GM19467 (cell line): ENCODE data around the gene ERMARD.

Source experiments
- ATAC-seq: cut with Tn5 transposase; IDR thresholded peaks from one replicate; pipeline ENCODE4 v1.9.1; 2021; ENCODE audit warnings: mild to moderate bottlenecking, moderate library complexity; ENCODE audit not compliant: unreplicated experiment

The ERMARD gene

DNA sequence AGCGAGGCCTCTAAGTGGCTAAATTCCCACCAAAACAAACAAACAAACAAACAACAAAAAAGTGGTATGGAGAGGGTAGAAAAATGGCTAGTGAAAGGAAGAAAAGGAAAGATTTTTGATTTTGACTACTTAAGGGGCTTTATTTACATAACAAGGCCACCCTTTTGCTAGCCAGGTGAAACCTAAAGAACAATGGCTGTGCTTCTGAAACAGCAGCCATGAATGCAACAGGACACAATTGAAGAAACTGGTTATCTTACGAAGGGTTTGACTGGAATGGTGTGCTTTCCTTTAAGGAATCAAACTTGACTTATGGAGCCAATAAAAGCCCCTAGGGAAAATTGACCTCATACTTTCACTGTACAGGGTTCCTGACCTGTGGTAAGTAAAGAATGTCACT, 68.9 kb downstream of the ERMARD start:
- ATAC-seq: no peak

DNA sequence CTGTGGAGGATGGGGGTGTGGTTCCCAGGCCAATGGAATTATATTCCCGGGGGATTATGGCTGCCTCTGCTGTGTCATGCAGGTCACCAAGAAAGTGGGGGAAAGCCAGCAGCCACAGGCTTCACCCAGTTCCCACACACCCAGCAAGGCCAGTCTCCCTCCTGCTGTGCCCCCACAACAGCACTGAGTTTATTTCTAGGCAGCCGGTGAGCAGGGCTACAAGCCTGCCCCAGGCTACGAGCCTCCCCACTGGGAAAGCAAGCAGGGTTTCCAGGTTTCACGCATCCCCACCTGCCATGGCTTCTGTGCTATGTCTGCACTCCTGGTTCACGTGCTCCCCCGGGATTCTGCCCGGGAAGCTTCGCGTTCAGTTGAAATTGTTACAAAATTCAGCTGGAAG, 72.6 kb downstream of the ERMARD start:
- ATAC-seq: no peak

DNA sequence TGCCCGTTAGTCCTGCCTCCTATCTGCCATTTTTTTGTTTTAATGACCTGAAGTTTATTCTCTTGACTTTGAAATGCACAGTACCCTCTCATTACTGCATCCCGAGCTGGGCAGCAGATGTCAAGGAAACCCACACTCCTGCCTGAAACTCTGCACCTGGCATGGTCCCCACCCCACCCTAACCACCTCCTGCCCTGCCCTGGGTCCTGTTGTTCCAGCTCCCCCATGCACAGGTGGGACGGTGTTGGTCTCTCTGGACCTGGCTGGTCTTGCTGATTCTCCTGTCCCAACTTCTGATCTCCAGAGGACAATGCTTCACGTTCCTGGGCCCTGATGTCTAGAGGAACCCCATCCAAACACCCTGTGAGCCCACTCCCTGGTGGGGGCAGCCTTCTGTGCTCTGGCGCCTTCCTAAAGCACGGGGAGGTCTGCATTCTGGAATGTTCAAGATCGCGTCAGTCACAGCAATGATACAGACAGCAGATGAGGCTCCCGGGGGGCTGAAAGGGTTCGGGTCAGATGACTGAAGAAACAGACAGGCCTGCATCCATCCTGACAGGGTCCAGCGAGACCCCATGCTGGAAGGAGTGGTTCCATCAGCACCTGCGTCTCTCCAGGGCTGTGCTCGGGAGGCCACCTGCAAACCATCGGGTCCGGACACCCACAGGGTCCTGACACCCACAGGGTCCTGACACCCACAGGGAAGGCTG, 73.6 kb downstream of the ERMARD start:
- ATAC-seq: no peak

DNA sequence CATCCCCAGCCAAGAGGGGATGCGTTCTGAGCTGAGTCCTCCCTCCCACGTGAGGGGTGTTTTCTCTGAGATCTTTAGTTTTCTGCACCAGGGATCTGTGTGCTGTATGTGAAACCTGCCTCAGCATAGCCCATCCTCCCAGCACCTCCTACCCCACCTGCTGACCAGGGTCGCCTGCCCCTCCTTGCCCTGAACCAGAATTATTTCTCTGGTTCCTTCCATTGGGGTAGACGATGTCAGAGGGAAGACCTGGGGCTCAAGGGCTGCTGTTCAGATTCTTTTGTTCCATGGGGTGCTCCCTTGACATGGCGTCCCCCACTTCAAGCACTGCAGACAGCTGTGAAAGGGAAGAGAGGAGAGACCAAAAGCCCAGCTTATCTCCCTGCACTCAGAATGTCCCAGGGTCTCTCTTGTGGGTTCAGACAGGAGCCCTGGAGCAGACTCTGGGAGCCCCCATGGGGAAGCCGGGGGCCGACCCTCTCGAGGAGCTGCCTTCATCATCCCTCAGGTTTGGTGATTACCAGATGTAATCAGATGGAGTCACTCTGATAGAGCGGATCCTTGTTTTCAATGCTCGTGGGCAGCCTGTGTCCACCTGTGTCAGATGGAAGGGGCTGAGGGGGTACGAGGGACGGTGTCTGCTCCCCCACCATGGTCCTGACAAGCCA, 74.3 kb downstream of the ERMARD start:
- ATAC-seq: no peak

DNA sequence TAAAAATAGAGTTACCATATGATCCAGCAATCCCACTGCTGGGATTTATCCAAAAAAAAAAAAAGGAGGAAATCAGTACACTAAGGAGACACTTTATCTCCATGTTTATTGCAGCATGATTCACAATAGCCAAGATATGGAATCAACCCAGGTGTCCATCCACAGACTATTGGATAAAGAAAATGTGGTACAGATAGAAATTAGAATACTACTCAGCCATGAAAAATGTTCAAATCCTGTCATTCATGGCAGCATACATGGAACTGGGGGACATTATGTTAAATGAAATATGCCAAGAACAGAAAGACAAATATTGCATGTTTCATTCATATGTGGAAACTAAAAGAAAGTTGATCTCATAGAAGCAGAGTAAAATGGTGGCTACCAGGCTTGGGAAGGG, 75.3 kb downstream of the ERMARD start:
- ATAC-seq: no peak

DNA sequence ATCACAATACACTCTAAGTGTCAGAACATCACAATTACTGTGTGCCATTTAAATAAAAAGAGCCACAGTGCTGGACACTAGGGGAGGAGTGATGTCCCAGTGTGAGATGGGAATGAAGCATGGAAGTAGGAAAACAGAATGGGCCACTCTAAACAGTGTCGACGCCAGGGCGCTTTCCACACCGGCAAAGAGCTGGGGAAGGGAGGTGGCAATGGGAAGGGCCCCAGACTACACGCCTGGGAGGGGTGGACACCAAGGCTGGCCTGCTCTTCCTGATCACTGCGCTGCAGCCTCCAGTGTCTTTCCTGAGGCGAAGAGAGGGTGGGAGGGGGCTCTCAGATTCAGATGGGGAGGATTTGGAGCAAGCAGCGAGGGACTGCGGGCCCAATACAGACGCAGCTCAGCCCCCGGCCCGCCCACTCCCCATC, 75.9 kb downstream of the ERMARD start:
- no peak for ATAC-seq

DNA sequence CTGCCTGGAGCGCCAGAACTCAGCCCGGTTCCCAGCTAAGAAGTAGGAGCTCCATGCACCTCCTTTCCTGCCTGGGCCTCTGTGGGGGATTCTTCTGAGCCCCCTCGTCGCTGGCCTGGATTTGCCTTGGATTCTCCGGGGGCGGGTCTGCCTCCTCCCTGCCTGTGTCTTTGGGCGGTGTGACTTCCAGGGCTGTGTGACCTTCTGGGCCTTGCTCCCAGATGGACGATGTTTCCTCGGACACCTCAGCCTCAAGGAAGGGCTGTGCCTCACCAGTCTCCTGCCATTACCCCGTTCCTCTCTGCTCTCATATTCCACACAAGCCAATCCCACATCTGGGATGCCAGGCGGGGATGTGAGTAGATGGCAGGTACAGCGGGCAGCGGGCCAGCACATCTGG, 76.8 kb downstream of the ERMARD start:
- no peak for ATAC-seq

DNA sequence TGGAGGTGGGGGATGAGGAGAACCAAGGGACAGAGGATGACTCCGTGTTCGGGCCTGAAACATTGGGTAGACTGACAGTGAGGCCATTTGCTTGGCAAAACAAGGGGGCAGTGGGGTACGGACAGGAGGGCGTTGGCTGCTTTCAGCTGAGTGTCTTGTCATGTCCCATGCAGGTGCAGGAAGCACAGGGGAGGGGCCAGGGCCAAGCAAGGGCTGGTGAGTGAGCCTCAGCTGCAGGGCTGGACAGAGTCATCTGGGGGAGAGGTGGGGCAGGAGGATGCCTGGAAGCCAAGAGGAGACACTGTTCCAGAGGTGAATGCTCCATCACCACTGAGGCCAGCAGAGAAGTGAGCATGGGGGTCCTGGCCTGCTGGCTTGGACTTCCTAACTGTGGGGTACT, 78.4 kb downstream of the ERMARD start:
- no peak for ATAC-seq

DNA sequence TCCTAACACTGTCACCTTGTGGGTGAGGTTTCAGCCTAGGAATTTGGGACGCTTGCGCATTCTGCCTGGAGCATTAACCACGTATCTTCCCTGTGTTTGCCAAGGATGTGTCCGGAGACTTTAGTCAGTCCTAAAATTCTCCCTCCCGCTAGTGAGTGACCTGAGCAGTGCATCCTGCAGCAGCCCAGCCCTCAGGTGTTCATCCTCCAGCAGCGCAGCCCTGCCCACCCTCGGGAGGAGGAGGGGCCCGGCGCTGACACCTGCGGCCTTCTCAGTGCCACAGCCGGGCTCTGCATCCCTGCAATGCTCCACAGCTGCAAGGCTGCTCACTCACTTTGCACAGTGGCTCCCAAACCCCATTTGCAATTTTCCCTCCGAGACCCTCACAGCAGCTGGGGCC, 79.5 kb downstream of the ERMARD start:
- ATAC-seq: no peak
